Measurements from ENCODE around the gene MPC2. TPM values are rescaled to one million over a fixed set of nuclear protein-coding genes. Genes with fewer than 3 reads are reported as not detected.

Gene MPC2
- total RNA-seq, 4 donors from 2014 or later: 43.8 to 102 (median 58.5) TPM

DNA sequence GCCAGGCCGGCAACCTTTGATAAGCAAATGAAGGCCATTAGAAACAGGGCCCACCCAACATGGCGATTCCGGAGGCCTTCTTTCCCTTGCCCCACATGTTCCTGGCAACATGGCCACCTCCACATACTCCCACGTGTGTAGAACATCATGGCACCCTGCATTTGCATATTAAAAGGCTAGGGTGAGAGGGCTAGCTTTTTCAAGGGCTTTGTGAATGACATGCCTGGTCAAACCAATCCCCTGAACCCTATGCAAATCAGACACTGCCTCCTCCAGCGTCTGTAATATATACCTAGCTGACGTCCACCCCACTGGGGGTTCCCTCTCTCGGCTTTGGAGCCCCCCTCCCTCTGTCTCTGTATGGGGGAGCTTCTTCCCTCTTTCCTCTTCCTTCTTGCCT is 24.6 kb downstream of the MPC2 start:
- no peak for ATAC-seq
- Histone ChIP-seq H3K4me3 (no peak overlapping the region), H3K27me3 (no peaks in the 10 kb centered on the region), H3K4me1 (peaks cover 0 to 28% (median 0%) of the 10 kb centered on the region in 3 donors), H3K27ac (no peak overlapping the region), H3K36me3 (peaks cover 0 to 21% of the 10 kb centered on the region in 2 donors), H3K9me3 (no peaks in the 10 kb centered on the region)
- WGBS, 2 donors (ENCODE audit: low coverage in 1 of 2): 72 to 81% methylated on average over 7 of the region's 7 CpGs
- TF ChIP-seq, protein P1, sequence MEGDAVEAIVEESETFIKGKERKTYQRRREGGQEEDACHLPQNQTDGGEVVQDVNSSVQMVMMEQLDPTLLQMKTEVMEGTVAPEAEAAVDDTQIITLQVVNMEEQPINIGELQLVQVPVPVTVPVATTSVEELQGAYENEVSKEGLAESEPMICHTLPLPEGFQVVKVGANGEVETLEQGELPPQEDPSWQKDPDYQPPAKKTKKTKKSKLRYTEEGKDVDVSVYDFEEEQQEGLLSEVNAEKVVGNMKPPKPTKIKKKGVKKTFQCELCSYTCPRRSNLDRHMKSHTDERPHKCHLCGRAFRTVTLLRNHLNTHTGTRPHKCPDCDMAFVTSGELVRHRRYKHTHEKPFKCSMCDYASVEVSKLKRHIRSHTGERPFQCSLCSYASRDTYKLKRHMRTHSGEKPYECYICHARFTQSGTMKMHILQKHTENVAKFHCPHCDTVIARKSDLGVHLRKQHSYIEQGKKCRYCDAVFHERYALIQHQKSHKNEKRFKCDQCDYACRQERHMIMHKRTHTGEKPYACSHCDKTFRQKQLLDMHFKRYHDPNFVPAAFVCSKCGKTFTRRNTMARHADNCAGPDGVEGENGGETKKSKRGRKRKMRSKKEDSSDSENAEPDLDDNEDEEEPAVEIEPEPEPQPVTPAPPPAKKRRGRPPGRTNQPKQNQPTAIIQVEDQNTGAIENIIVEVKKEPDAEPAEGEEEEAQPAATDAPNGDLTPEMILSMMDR (IDR thresholded peaks at IDR 0.05): no peak
- TF ChIP-seq POLR2AphosphoS5 (IDR thresholded peaks at IDR 0.05) (no peak), EP300 (IDR thresholded peaks at IDR 0.05) (no peak), POLR2A (IDR thresholded peaks at IDR 0.05) (no peak)

DNA sequence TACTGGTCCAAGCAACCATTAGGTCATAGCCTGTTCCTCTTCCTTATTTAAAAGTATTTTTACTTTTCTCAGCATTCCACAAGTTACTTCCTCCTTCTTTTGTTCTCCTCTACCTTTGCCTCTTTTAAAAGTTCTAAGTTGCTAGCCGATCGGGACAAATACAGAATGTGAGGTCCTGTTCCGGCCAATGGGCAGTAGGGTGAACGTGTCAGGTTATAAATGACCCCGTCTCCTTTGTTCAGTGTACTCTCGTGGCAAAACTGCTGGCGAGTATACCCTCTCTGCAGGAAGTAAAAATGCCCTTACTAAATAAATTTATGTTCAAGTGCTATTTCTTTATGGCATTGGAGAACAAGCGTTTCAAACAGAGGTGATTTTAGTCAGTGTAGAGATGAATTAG is 25.5 kb downstream of the MPC2 start:
- no peak for ATAC-seq
- Histone ChIP-seq H3K9me3 (no peaks in the 10 kb centered on the region), H3K4me3 (no peak overlapping the region), H3K27me3 (no peaks in the 10 kb centered on the region), H3K36me3 (peaks cover 0 to 12% of the 10 kb centered on the region in 2 donors), H3K4me1 (peaks cover 0 to 28% (median 0%) of the 10 kb centered on the region in 3 donors), H3K27ac (peak overlapping the region in 1 of 4 donors; percentile 26)
- WGBS, 2 donors (ENCODE audit: low coverage in 1 of 2): 66 to 70% methylated on average over 8 of the region's 8 CpGs
- no peak for TF ChIP-seq POLR2AphosphoS5 (IDR thresholded peaks at IDR 0.05)

GRCh38 chr1:167910530-167910929 is 26.3 kb downstream of the MPC2 start:
- TF ChIP-seq, protein P1 (IDR thresholded peaks at IDR 0.05): no peak
- TF ChIP-seq POLR2A (IDR thresholded peaks at IDR 0.05): no peak
- no peak for TF ChIP-seq EP300 (IDR thresholded peaks at IDR 0.05)
- no peak for TF ChIP-seq POLR2AphosphoS5 (IDR thresholded peaks at IDR 0.05)
- ATAC-seq: no peak
- no peak overlapping the region for H3K27ac ChIP-seq
- H3K4me3 ChIP-seq: no peak overlapping the region
- 47 to 63% methylated on average over 2 of the region's 2 CpGs for WGBS, 2 donors (ENCODE audit: low coverage in 1 of 2)
- H3K4me1 ChIP-seq: peaks cover 0 to 28% (median 0%) of the 10 kb centered on the region in 3 donors
- no peaks in the 10 kb centered on the region for H3K9me3 ChIP-seq
- no peaks in the 10 kb centered on the region for H3K27me3 ChIP-seq
- H3K36me3 ChIP-seq: peaks cover 0 to 5% of the 10 kb centered on the region in 2 donors

DNA sequence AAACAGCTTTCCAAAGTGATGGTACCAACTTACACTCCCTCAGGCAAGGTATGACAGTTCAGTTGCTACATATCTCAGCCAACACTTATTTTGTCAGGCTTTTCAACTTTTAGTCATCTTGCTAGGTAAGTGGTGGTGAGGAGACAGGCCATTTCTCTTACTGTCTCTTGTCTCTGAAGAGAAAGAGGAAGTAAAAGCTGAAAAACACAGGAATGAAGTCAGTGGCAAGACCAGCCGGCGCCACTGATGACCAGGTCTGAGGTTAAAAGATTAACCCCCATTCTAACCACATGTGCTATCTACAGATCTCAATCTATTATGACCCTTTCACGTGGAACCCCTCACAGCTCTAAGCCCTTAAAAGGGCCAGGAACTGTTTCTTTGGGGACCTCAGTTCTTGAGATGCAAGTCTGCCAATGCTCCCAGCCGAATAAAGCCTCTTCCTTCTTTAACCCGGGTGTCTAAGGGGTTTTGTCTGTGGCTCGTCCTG is 27.1 kb downstream of the MPC2 start:
- TF ChIP-seq POLR2AphosphoS5 (IDR thresholded peaks at IDR 0.05): no peak
- no peak for TF ChIP-seq EP300 (IDR thresholded peaks at IDR 0.05)
- TF ChIP-seq POLR2A (IDR thresholded peaks at IDR 0.05): no peak
- TF ChIP-seq, protein P1 (IDR thresholded peaks at IDR 0.05): no peak
- 83 to 84% methylated on average over 1 to 6 of the region's 6 CpGs for WGBS, 2 donors (ENCODE audit: low coverage in 1 of 2)
- H3K27ac ChIP-seq: no peak overlapping the region
- no peaks in the 10 kb centered on the region for H3K27me3 ChIP-seq
- peaks cover 0 to 25% (median 0%) of the 10 kb centered on the region in 3 donors for H3K4me1 ChIP-seq
- no peaks in the 10 kb centered on the region for H3K9me3 ChIP-seq
- H3K4me3 ChIP-seq: no peak overlapping the region
- peaks cover 0 to 5% of the 10 kb centered on the region in 2 donors for H3K36me3 ChIP-seq
- no peak for ATAC-seq

DNA sequence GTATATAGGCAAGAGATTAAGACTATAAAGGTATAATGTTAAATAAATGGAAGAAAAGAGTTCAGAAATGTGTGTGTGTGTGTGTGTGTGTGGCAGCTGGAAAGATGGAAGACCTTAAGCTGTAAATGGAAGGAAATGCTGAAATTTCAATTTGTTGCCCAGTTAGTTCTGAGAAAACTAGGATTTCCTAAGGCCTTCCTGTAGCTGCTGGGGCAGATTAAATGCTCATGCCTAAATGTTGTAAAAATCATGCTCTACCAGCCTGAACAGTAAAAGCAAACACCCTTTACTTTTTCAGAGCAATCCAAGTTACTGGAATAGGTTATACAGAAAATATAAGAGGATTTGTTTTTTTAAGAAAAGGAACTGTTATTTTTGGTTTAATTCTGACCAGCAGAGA is 31.2 kb downstream of the MPC2 start:
- no peak for TF ChIP-seq EP300 (IDR thresholded peaks at IDR 0.05)
- no peak for TF ChIP-seq POLR2AphosphoS5 (IDR thresholded peaks at IDR 0.05)
- TF ChIP-seq, protein P1 (IDR thresholded peaks at IDR 0.05): no peak
- no peak for TF ChIP-seq POLR2A (IDR thresholded peaks at IDR 0.05)
- Histone ChIP-seq H3K36me3 (no peaks in the 10 kb centered on the region), H3K4me3 (no peak overlapping the region), H3K9me3 (no peaks in the 10 kb centered on the region), H3K27me3 (no peaks in the 10 kb centered on the region), H3K4me1 (peaks cover 0 to 13% (median 0%) of the 10 kb centered on the region in 3 donors), H3K27ac (no peak overlapping the region)
- no peak for ATAC-seq

Measured in gastroesophageal sphincter (tissue), 4 donors.